Measurements from ENCODE around the gene OR4F6. TPM values are rescaled to one million over a fixed set of nuclear protein-coding genes. Genes with fewer than 3 reads are reported as not detected.

The OR4F6 gene
- total RNA-seq, 2 donors from 2014 or later, result not detected

DNA sequence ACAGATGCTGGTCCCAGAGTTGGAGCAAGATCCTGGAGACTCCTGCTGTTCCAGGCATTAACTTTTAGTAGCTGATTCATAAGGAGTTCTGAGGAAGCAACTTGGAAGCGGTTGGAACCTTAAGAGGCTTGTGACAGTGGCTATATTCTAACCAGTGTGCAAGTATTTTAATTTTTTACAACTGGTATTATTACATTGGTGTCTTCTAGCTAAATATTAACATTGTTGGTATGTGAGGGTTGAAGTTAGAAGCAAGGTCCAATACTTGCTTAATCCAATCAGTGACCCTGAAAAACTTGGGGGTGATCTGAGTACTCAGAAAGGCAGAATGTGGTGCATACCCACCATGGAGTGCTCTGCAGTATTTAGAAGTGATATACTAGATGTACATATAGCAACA is 7.1 kb downstream of the OR4F6 start:
- H3K36me3 Mint-ChIP-seq (ENCODE audit: low read depth), result no peaks in the 10 kb centered on the region
- H3K4me3 Mint-ChIP-seq, result no peak overlapping the region
- no peak overlapping the region for H3K27ac Mint-ChIP-seq
- H3K9me3 ChIP-seq (ENCODE audit: control insufficient read depth, low read length, poor library complexity, severe bottlenecking), result no peaks in the 10 kb centered on the region
- ATAC-seq, result no peak
- no peak for DNase-seq
- peaks cover 6% of the 10 kb centered on the region for H3K27me3 Mint-ChIP-seq
- no peaks in the 10 kb centered on the region for H3K4me1 Mint-ChIP-seq

GRCh38 chr15:101810876-101811275 is 7.6 kb downstream of the OR4F6 start:
- ATAC-seq, result no peak
- H3K36me3 Mint-ChIP-seq (ENCODE audit: low read depth), result no peaks in the 10 kb centered on the region
- H3K4me1 Mint-ChIP-seq, result no peaks in the 10 kb centered on the region
- no peak overlapping the region for H3K4me3 Mint-ChIP-seq
- H3K27ac Mint-ChIP-seq, result no peak overlapping the region
- H3K27me3 Mint-ChIP-seq, result peaks cover 6% of the 10 kb centered on the region
- no peaks in the 10 kb centered on the region for H3K9me3 ChIP-seq (ENCODE audit: control insufficient read depth, low read length, poor library complexity, severe bottlenecking)
- no peak for DNase-seq

GRCh38 chr15:101811902-101812301 is 8.6 kb downstream of the OR4F6 start, which contains the start of gene OR4F15:
OR4F15 (plus strand) TSS chr15:101812202; CDS start chr15:101818187, 5,985 bp downstream.
- ATAC-seq, result no peak
- DNase-seq, result no peak
- no peaks in the 10 kb centered on the region for H3K36me3 Mint-ChIP-seq (ENCODE audit: low read depth)
- H3K4me3 Mint-ChIP-seq, result no peak within 1 kb of the TSS
- H3K27me3 Mint-ChIP-seq, result peaks cover 6% of the 10 kb centered on the region
- no peaks in the 10 kb centered on the region for H3K9me3 ChIP-seq (ENCODE audit: control insufficient read depth, low read length, poor library complexity, severe bottlenecking)
- H3K27ac Mint-ChIP-seq, result no peak within 1 kb of the TSS
- H3K4me1 Mint-ChIP-seq, result no peaks in the 10 kb centered on the region

DNA sequence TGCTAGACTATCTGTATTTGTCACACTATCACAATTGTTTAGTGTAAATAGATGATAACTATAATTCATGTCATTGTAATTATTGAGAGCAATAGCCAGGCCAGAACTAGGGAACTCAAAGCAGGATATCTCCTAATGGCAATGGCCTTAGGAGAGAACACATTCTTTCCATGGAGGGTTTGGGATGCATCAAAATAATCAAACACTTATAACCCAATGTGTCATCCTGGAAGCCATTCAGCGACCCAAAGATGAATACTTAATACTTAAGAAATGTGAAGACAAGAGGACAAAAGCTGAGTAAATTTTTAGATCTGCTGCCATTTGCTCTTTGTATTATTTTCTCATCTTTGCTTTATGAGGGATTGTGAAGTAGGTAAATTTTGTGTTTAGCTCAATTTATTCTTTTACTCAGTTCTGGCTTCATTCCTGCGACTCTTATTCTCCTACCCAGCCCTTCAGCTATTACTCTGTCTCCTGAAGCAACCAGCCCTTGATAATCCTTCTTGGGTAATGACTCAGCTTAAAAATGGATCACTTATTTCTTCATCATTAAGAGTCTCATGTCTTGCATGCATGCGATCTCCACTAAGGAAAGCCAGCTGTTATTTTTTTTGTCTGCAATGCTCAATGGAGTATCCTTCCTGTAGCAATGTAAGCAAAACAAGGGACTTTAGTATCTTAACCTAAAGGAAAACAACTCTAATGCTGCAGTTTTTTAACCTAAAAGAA is 10.7 kb downstream of the OR4F6 start:
- Mint-ChIP-seq H3K27me3 (peaks cover 22% of the 10 kb centered on the region), H3K36me3 (ENCODE audit: low read depth) (no peaks in the 10 kb centered on the region)
- no peak for ATAC-seq

DNA sequence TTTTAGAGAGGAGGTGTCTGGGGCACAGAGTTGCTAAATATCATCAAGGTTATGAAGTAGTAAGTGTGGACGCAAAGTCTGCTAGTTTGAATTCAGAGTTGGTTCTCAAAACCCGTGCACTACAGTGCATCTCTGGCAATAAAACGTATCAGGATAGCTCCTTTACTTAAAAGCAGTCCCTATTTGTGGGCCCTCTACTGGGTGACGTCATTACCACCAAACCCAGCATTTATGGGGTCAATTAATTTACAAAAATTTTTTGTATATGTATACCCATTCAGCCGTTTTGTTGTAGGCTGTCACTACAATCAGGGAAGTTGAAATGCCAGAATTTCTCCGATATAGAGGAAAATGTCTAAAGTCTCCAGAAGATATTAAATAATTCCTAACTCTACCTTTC is 17.5 kb downstream of the OR4F6 start:
- Mint-ChIP-seq H3K4me3 (no peak overlapping the region), H3K27ac (no peak overlapping the region), H3K36me3 (ENCODE audit: low read depth) (no peaks in the 10 kb centered on the region), H3K27me3 (peaks cover 46% of the 10 kb centered on the region), H3K4me1 (no peaks in the 10 kb centered on the region)
- DNase-seq (no peak), ATAC-seq (no peak)
- no peaks in the 10 kb centered on the region for H3K9me3 ChIP-seq (ENCODE audit: control insufficient read depth, low read length, poor library complexity, severe bottlenecking)

More for the DNA sequence above, 10.7 kb downstream of the OR4F6 start:
- no peaks in the 10 kb centered on the region for H3K9me3 ChIP-seq (ENCODE audit: control insufficient read depth, low read length, poor library complexity, severe bottlenecking)
- no peak for DNase-seq
- Mint-ChIP-seq H3K27ac (no peak overlapping the region), H3K4me3 (no peak overlapping the region), H3K4me1 (no peaks in the 10 kb centered on the region)

GRCh38 chr15:101827257-101827656 is 23.9 kb downstream of the OR4F6 start:
- H3K36me3 Mint-ChIP-seq (ENCODE audit: low read depth), result no peaks in the 10 kb centered on the region
- H3K27ac Mint-ChIP-seq, result no peak overlapping the region
- H3K4me1 Mint-ChIP-seq, result no peaks in the 10 kb centered on the region
- no peak for ATAC-seq
- H3K27me3 Mint-ChIP-seq, result peaks cover 37% of the 10 kb centered on the region
- no peak for DNase-seq
- H3K4me3 Mint-ChIP-seq, result no peak overlapping the region
- H3K9me3 ChIP-seq (ENCODE audit: control insufficient read depth, low read length, poor library complexity, severe bottlenecking), result no peaks in the 10 kb centered on the region

DNA sequence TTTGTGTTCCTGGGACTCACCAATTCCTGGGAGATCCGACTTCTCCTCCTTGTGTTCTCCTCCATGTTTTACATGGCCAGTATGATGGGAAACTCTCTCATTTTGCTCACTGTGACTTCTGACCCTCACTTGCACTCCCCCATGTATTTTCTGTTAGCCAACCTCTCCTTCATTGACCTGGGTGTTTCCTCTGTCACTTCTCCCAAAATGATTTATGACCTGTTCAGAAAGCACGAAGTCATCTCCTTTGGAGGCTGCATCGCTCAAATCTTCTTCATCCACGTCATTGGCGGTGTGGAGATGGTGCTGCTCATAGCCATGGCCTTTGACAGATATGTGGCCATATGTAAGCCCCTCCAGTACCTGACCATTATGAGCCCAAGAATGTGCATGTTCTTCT is 25.5 kb downstream of the OR4F6 start:
- no peak overlapping the region for H3K4me3 Mint-ChIP-seq
- H3K4me1 Mint-ChIP-seq, result no peaks in the 10 kb centered on the region
- no peak overlapping the region for H3K27ac Mint-ChIP-seq
- ATAC-seq (no peak), DNase-seq (no peak)
- H3K9me3 ChIP-seq (ENCODE audit: control insufficient read depth, low read length, poor library complexity, severe bottlenecking), result no peaks in the 10 kb centered on the region
- peaks cover 32% of the 10 kb centered on the region for H3K27me3 Mint-ChIP-seq
- no peaks in the 10 kb centered on the region for H3K36me3 Mint-ChIP-seq (ENCODE audit: low read depth)

GRCh38 chr15:101841656-101842055 is 38.3 kb downstream of the OR4F6 start:
- no peak for DNase-seq
- H3K4me3 Mint-ChIP-seq, result no peak overlapping the region

DNA sequence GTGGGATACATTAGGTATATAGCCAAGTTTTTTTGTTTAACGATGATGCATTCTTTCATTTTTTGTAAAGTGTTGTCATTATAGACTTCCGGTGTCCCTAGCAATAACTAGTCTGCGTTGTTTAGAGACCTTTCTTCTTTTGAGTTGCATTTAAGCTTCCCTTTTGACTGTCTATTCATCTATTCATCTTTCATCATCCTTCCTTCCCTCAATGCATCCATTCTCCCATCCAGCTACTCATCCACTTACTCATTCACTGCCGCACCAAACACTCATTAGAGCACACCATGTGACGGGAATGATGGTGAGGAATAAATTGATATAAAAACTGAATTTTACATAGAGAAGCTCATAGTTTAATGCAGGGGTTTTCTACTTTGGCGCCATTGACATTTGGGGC is 41.6 kb downstream of the OR4F6 start:
- DNase-seq, result no peak
- Mint-ChIP-seq H3K36me3 (ENCODE audit: low read depth) (peaks cover 2% of the 10 kb centered on the region), H3K27me3 (peaks cover 50% of the 10 kb centered on the region), H3K4me1 (peaks cover 2% of the 10 kb centered on the region), H3K27ac (no peak overlapping the region), H3K4me3 (no peak overlapping the region)
- no peaks in the 10 kb centered on the region for H3K9me3 ChIP-seq (ENCODE audit: control insufficient read depth, low read length, poor library complexity, severe bottlenecking)
- ATAC-seq, result no peak

More at GRCh38 chr15:101841656-101842055, 38.3 kb downstream of the OR4F6 start:
- ATAC-seq, result no peak
- Mint-ChIP-seq H3K27ac (no peak overlapping the region), H3K36me3 (ENCODE audit: low read depth) (peaks cover 4% of the 10 kb centered on the region), H3K4me1 (peaks cover 2% of the 10 kb centered on the region), H3K27me3 (peaks cover 45% of the 10 kb centered on the region)
- H3K9me3 ChIP-seq (ENCODE audit: control insufficient read depth, low read length, poor library complexity, severe bottlenecking), result no peaks in the 10 kb centered on the region

DNA sequence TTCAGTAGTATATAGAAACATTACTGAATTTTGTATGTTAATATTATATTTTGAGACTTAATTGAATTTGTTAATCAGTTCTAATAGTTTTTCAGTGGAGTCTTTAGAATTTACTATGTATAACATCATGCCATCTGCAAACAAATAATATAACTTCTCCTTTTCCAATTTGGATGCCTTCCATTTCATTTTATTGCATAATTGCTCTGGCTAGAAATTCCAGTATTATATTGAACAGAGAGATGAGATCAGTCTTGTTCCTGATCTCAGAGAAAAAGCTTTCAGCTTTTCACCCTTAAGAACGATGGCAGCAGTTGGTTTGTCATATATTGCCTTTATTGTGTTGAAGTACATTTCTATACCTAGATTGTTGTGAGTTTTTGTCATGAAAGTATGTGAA is 49.0 kb downstream of the OR4F6 start:
- peaks cover 2% of the 10 kb centered on the region for H3K36me3 Mint-ChIP-seq (ENCODE audit: low read depth)
- no peaks in the 10 kb centered on the region for H3K4me1 Mint-ChIP-seq
- peaks cover 32% of the 10 kb centered on the region for H3K27me3 Mint-ChIP-seq
- no peak for ATAC-seq
- H3K9me3 ChIP-seq (ENCODE audit: control insufficient read depth, low read length, poor library complexity, severe bottlenecking), result no peaks in the 10 kb centered on the region
- no peak for DNase-seq
- no peak overlapping the region for H3K4me3 Mint-ChIP-seq
- H3K27ac Mint-ChIP-seq, result no peak overlapping the region

Other genes starting within 250 kb of the OR4F6 start
- gene TM2D3, start 151.1 kb upstream of the OR4F6 start, total RNA-seq, result 10 to 100 TPM; 66.0 to 91.0 TPM
- gene TARS3, start 79.0 kb upstream of the OR4F6 start, total RNA-seq, result 10 to 100 TPM; 13.4 to 17.6 TPM
- gene OR4F15, start 8.7 kb downstream of the OR4F6 start, total RNA-seq, result not detected

All from T-helper 17 cell (primary cell).